ENCODE measurements around the gene KCNJ9.
A peak's percentile ranks its signal among the peaks of the same experiment; 100 is the strongest.

The KCNJ9 gene

GRCh38 chr1:160089883-160090282 is 8.5 kb downstream of the KCNJ9 start:
- DNase-seq, result no peak

- DNase-seq, result no peak
Measured at GRCh38 chr1:160090760-160091159, 9.4 kb downstream of the KCNJ9 start.

GRCh38 chr1:160091666-160092223 is 10.4 kb downstream of the KCNJ9 start:
- no peak for DNase-seq

GRCh38 chr1:160092366-160093068 is 11.2 kb downstream of the KCNJ9 start:
- no peak for DNase-seq

GRCh38 chr1:160093069-160093395 is 11.7 kb downstream of the KCNJ9 start:
- no peak for DNase-seq

GRCh38 chr1:160093624-160094290 is 12.4 kb downstream of the KCNJ9 start:
- no peak for DNase-seq

GRCh38 chr1:160094291-160094625 is 12.9 kb downstream of the KCNJ9 start:
- no peak for DNase-seq

GRCh38 chr1:160094806-160095205 is 13.5 kb downstream of the KCNJ9 start:
- DNase-seq, result no peak

- no peak for DNase-seq
Measured at GRCh38 chr1:160095382-160096105, 14.2 kb downstream of the KCNJ9 start.

GRCh38 chr1:160096274-160097116 is 15.2 kb downstream of the KCNJ9 start:
- DNase-seq, result peak in 1 of 2 donors; percentile 16

- DNase-seq, result peak; percentile 45 to 49
Measured at GRCh38 chr1:160097151-160097910, 16.0 kb downstream of the KCNJ9 start.

- peak; percentile 92 to 93 for DNase-seq
Measured at GRCh38 chr1:160097911-160098851, 16.8 kb downstream of the KCNJ9 start, which contains the start of gene IGSF8. TSS of gene IGSF8 (minus strand) at chr1:160098619. CDS start at chr1:160098472, 147 bp downstream.

- peak; percentile 99 for DNase-seq
Measured at GRCh38 chr1:160098852-160099561, 17.7 kb downstream of the KCNJ9 start.

GRCh38 chr1:160099716-160100375 is 18.5 kb downstream of the KCNJ9 start:
- DNase-seq, result no peak

GRCh38 chr1:160101037-160101716 is 19.8 kb downstream of the KCNJ9 start:
- peak; percentile 79 for DNase-seq

GRCh38 chr1:160101717-160102522 is 20.6 kb downstream of the KCNJ9 start:
- no peak for DNase-seq

- no peak for DNase-seq
Measured at GRCh38 chr1:160103658-160104408, 22.5 kb downstream of the KCNJ9 start.

Data from stimulated activated CD4-positive, alpha-beta T cell treated with anti-CD3 and anti-CD28 coated beads, Interleukin-2, amount 100 ng/mL, for 24 hours (primary cell).